Astrocyte of the cerebellum (primary cell): ENCODE data around the gene RGS19.
A peak's percentile ranks its signal among the peaks of the same experiment; 100 is the strongest.

Source experiments
- DNase-seq: peaks from one replicate; pipeline ENCODE4 v3.0.0-alpha.2; 2011; ENCODE audit warnings: low read depth
- H3K4me3 ChIP-seq: 2 replicates; pipeline ENCODE4 v1.5.1; 2011; ENCODE audit warnings: mild to moderate bottlenecking, low read depth, low read length, moderate library complexity
- in situ Hi-C: cut with HindIII; loops from 2 replicates; pipeline ENCODE4 v1.10.0; 2017; ENCODE audit warnings: low sequenced_read_pairs
- TF ChIP-seq, protein P1 (sequence below): IDR thresholded peaks from 2 replicates; pipeline ENCODE4 v1.5.1; 2012; ENCODE audit warnings: low read length, low read depth, moderate library complexity, mild to moderate bottlenecking; ENCODE audit errors: missing control alignments

The RGS19 gene

GRCh38 chr20:64047968-64048401, 31.3 kb downstream of the RGS19 start:
- TF ChIP-seq, protein P1, sequence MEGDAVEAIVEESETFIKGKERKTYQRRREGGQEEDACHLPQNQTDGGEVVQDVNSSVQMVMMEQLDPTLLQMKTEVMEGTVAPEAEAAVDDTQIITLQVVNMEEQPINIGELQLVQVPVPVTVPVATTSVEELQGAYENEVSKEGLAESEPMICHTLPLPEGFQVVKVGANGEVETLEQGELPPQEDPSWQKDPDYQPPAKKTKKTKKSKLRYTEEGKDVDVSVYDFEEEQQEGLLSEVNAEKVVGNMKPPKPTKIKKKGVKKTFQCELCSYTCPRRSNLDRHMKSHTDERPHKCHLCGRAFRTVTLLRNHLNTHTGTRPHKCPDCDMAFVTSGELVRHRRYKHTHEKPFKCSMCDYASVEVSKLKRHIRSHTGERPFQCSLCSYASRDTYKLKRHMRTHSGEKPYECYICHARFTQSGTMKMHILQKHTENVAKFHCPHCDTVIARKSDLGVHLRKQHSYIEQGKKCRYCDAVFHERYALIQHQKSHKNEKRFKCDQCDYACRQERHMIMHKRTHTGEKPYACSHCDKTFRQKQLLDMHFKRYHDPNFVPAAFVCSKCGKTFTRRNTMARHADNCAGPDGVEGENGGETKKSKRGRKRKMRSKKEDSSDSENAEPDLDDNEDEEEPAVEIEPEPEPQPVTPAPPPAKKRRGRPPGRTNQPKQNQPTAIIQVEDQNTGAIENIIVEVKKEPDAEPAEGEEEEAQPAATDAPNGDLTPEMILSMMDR: no peak
- in situ Hi-C loops: no loop called here
- DNase-seq: no peak
- no peak overlapping the region for H3K4me3 ChIP-seq

DNA sequence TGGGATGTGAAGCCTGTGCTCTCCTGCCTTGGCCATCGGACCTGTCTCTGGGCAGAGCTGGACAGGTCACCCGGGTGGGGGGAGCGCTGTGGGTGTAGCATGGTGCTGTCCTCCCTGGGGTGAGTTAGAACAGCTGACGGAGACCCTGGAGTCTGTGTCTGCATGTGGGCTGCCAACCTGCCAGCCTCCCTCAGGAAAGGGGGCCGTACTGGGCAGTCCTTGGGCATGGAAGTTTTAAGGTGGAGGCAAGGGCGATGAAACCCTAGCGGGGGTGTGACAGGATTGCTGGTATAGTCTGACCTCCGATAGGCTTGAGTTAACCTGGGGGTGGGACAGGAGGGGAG, 32.3 kb downstream of the RGS19 start:
- TF ChIP-seq, protein P1: no peak
- in situ Hi-C loops: no loop called here
- no peak for DNase-seq
- no peak overlapping the region for H3K4me3 ChIP-seq

- H3K4me3 ChIP-seq: no peak overlapping the region
- TF ChIP-seq, protein P1: no peak
- in situ Hi-C loops: no loop called here
- no peak for DNase-seq
Measured at GRCh38 chr20:64045346-64046011, 33.8 kb downstream of the RGS19 start.

DNA sequence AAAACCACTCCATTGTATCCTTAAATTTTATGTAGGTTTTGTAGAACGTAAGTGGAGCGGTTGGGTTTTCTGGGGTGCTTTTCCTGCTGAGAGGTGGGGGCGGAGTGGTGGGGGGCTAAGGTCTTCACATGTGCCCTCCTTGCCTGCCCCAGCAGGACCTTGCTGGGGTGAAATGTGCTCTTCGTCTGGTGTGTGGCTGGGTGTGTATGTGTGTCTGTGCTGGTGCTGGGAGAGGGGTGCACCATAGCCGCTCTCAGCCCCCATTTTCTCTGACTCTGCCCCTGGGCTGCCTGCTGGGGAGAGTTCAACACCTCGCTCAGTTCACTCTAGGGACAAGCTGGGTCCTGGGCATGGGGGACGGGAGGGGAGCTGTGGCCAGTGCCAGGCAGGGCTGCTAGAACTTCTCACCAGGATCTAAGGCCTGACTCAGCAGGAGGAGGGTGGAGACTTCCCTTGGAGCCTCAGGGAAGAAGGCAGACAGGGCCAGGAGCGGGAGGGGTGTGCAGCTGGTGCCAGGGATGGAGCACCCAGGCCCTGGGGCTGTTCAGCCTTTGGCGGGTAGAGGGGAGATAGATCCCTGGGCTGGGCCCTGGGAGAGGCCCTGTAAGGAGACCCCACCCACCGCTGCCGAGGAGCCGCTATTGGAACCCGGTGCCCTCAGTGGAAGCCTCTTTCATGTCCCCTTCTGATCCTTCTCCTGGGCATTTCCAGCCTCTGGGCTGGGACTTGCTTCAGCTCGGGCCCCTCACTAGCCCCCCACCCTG, 34.7 kb downstream of the RGS19 start:
- no peak for DNase-seq
- no peak overlapping the region for H3K4me3 ChIP-seq
- TF ChIP-seq, protein P1: no peak
- in situ Hi-C loops: no loop called here

DNA sequence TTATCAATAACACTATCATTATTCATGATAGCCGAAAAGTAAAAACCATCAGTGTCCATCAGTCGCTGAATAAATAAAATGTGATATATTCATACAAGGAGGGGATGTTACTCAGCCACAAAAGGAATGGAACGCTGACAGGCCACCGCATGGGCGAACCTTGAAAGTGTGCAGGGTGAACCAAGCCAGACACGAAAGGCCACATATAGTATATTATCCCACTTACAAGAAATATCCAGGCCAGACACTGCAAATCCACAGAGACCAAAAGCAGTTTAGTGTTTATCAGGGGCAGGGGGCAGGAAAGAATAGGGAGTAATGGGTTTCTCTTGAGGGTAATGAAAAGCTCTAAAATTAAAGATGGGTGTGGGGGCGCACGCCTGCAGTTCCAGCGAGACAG, 35.5 kb downstream of the RGS19 start:
- no peak overlapping the region for H3K4me3 ChIP-seq
- DNase-seq: no peak
- in situ Hi-C loops: no loop called here
- TF ChIP-seq, protein P1: no peak

- DNase-seq: no peak
- in situ Hi-C loops: no loop called here
- peak overlapping the region; percentile 19 for H3K4me3 ChIP-seq
- TF ChIP-seq, protein P1: no peak
Measured at GRCh38 chr20:64042054-64042781, 37.1 kb downstream of the RGS19 start.
